ENCODE measurements around the gene DUOX1. TPM values are rescaled to one million over a fixed set of nuclear protein-coding genes. Genes with fewer than 3 reads are reported as not detected.

DUOX1 gene
- total and polyA plus RNA-seq, 9 of the 15 experiments (the other 6 are each of a cell fraction or from before 2014, with no cell fraction given): 0.01 to 0.22 (median 0.01) TPM; not detected in 6

DNA sequence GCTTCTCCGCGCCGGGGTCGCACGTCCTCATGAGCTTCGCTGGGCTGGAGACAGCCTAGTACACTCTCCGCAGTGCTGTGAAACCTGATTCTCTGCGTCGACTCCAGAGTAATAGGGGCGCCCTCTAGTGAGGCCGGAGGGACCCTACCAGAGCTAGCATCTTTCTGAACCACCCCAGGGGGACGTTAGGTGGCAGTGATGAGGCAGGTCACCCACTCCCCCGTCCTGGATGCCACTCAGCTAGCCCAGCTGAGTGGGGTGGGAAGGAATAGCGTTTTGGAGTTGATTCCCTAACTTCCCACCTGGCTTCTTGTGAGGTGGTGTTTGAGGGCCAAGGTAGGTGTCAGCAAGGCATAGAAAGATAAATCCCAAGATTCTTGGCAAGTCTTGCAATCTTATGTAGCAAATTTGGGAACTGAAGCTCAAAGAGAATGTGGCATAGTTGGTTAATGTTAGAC is 11.6 kb upstream of the DUOX1 start (continued):
- TF ChIP-seq, protein P1, sequence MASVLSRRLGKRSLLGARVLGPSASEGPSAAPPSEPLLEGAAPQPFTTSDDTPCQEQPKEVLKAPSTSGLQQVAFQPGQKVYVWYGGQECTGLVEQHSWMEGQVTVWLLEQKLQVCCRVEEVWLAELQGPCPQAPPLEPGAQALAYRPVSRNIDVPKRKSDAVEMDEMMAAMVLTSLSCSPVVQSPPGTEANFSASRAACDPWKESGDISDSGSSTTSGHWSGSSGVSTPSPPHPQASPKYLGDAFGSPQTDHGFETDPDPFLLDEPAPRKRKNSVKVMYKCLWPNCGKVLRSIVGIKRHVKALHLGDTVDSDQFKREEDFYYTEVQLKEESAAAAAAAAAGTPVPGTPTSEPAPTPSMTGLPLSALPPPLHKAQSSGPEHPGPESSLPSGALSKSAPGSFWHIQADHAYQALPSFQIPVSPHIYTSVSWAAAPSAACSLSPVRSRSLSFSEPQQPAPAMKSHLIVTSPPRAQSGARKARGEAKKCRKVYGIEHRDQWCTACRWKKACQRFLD (CRISPR knock-in tag; IDR thresholded peaks at IDR 0.05): no peak
- TF ChIP-seq FOXA1 (IDR thresholded peaks at IDR 0.05; ENCODE audit: borderline replicate concordance): no peak
- TF ChIP-seq ARNT (IDR thresholded peaks at IDR 0.05): no peak
- TF ChIP-seq, protein P2, sequence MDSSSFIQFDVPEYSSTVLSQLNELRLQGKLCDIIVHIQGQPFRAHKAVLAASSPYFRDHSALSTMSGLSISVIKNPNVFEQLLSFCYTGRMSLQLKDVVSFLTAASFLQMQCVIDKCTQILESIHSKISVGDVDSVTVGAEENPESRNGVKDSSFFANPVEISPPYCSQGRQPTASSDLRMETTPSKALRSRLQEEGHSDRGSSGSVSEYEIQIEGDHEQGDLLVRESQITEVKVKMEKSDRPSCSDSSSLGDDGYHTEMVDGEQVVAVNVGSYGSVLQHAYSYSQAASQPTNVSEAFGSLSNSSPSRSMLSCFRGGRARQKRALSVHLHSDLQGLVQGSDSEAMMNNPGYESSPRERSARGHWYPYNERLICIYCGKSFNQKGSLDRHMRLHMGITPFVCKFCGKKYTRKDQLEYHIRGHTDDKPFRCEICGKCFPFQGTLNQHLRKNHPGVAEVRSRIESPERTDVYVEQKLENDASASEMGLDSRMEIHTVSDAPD (CRISPR knock-in tag; IDR thresholded peaks at IDR 0.05): no peak
- TF ChIP-seq TARDBP (IDR thresholded peaks at IDR 0.05): no peak
- no peak for TF ChIP-seq FUS (optimal IDR thresholded peaks at IDR 0.05; ENCODE audit: low read depth, low read length)
- TF ChIP-seq, protein P3, sequence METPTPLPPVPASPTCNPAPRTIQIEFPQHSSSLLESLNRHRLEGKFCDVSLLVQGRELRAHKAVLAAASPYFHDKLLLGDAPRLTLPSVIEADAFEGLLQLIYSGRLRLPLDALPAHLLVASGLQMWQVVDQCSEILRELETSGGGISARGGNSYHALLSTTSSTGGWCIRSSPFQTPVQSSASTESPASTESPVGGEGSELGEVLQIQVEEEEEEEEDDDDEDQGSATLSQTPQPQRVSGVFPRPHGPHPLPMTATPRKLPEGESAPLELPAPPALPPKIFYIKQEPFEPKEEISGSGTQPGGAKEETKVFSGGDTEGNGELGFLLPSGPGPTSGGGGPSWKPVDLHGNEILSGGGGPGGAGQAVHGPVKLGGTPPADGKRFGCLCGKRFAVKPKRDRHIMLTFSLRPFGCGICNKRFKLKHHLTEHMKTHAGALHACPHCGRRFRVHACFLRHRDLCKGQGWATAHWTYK (CRISPR knock-in tag; IDR thresholded peaks at IDR 0.05): no peak
- TF ChIP-seq ZNF146 (CRISPR knock-in tag; IDR thresholded peaks at IDR 0.05; ENCODE audit: unreplicated experiment): no peak
- TF ChIP-seq ZNF324 (CRISPR knock-in tag; IDR thresholded peaks at IDR 0.05): no peak
- TF ChIP-seq, protein P4, sequence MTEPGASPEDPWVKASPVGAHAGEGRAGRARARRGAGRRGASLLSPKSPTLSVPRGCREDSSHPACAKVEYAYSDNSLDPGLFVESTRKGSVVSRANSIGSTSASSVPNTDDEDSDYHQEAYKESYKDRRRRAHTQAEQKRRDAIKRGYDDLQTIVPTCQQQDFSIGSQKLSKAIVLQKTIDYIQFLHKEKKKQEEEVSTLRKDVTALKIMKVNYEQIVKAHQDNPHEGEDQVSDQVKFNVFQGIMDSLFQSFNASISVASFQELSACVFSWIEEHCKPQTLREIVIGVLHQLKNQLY (CRISPR knock-in tag; conservative IDR thresholded peaks at IDR 0.05): no peak
- TF ChIP-seq SUPT5H (IDR thresholded peaks at IDR 0.05): no peak
- TF ChIP-seq SMAD3 (CRISPR knock-in tag; conservative IDR thresholded peaks at IDR 0.05): no peak
- TF ChIP-seq CBX1 (IDR thresholded peaks at IDR 0.05; ENCODE audit: low read depth): no peak
- no peak; a peak in 1 of 4 replicates for TF ChIP-seq KDM4B (IDR thresholded peaks at IDR 0.05; ENCODE audit: borderline replicate concordance in 2 of 2, low read depth in 1 of 2)
- no peak for TF ChIP-seq ELK1 (CRISPR knock-in tag; IDR thresholded peaks at IDR 0.05)
